GM20431 (cell line): Measurements from ENCODE around the gene MAD1L1.

Experiments
- in situ Hi-C: fragments of 300-500 bp; cut with MseI, MboI; formaldehyde crosslinking; loops from one replicate; pipeline ENCODE4 v1.15.0; 2020; ENCODE audit warnings: low sequenced_read_pairs; ENCODE audit not compliant: unreplicated experiment

MAD1L1 gene

DNA sequence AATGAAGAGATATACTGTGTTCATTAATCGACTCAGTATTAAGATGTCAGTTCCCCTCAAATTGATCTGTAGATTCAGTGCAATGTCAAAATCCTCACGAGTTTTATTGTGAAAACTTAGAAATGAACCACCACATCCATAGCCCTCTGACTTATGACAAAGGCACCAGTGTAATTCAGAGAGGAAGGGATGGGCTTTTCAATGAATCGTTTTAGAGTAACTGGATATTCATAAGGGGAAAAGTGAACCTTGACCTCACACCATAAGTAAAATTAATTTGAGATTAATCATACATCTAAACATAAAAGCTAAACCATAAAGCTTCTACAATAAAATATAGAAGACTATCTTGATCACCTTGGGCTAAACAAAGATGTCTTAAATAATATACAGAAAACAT lies 434.6 kb downstream of the MAD1L1 start:
- in situ Hi-C loops, result no loop called here

DNA sequence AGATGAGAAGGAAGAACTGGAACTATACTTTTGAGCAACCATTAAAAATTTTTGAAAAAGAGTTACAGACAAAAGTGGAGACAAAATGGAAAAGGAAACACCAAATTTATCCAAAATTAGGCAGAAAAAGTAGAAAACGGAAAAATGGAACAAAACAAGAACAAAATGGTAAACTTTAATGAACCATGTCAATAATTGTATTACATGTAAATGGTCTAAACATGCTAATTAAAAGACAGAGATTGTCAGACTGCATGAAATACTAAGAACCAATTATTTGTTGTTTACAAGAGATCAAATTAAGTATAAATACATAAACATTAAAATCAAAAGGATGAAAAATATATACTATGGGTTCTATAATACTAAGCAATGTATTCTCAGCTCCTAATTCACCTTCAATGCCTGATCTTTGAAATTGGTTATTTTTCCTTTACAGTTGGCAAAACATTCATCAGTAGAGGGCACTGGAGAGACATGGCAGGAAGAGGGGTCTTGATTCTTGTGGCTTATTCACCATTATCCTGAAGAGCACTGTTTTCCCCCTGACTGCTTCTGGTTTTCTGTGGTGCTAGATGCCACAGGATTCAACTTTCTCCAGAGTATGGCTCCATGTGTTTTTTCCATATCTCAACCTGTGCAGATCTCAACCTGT lies 437.7 kb downstream of the MAD1L1 start:
- in situ Hi-C loops, result no loop called here

DNA sequence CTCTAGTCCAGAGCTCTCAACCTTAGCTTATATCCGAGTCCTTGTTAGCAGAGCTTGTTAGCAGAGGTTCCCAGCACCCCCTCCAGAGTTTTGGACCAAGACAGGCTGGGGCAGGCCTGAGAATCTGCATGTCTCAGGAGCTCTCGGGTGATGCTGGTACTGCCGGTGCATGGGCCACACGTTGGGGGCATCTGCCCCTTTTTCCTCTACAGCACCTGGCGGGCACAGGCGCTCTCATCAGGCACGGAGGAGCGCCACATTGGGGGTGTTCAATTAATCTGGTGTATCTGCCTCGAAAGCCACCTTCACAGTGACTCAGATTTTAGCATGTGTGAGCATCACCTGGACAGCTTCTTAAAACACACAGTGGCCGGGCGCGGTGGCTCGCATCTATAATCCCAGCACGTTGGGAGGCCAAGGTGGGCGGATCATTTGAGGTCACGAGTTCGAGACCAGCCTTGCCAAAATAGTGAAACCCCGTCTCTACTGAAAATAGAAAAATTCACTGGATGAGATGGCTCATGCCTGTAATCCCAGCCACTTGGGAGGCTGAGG lies 445.0 kb downstream of the MAD1L1 start:
- in situ Hi-C loops, result no loop called here

GRCh38 chr7:1787241-1787640 lies 445.5 kb downstream of the MAD1L1 start:
- in situ Hi-C loops, result no loop called here

DNA sequence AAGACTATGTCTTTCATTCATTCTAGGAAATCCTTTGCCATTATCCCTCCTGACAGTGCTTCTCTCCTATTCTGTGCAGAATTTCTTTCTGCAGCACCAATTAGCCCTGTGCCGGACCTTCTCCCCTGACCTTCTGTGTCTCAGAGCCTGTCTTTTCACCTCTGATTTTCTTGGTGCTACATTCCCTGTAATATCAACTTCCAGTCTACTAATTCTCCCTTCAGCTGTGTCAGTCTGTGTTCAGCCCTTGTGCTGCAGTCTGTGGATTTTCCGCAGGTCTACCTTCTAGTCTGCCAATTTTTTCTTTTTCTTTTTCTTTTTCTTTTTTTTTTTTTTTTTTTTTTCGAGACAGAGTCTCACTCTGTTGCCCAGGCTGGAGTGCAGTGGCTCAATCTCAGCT lies 446.9 kb downstream of the MAD1L1 start:
- in situ Hi-C loops, result no loop called here

DNA sequence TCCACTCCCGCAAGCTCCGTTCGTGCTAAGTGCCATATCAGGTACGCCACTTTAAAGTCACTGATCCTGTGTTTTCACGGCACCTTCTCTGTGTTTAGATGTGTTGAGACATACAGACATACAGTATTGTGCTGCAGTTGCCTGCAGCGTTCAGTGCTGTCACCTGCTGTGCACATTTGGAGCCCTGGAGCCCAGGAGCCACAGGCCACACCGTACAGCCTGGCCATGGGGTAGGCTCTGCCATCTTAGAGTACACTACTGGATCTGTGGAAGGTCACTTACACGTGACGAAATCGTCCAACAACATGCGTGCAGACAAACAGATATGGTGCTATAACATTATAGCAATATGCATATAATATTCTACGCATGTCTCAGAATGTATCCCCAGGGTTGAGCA lies 451.4 kb downstream of the MAD1L1 start:
- in situ Hi-C loops, result no loop called here

- in situ Hi-C loops, result no loop called here
Observed at GRCh38 chr7:1779445-1779844, 453.3 kb downstream of the MAD1L1 start.

DNA sequence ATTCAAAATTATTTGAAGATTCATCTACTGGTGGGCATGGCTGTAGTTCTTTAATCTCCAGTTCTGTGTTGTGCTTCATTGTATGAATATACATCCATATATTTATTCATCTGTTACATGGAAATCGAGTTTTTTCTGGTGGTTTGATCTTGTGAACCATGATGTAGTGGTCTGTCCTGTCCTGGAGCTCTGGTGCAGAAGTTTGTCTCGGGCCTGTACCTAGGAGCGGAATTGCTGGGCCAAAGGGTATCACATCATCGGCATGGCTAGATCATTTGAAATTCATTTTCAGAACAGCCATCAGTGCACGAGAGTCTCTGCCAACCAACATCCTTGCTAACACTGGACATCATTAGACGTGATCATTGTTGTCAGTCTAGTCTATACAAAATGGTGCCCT lies 455.6 kb downstream of the MAD1L1 start:
- in situ Hi-C loops, result no loop called here

DNA sequence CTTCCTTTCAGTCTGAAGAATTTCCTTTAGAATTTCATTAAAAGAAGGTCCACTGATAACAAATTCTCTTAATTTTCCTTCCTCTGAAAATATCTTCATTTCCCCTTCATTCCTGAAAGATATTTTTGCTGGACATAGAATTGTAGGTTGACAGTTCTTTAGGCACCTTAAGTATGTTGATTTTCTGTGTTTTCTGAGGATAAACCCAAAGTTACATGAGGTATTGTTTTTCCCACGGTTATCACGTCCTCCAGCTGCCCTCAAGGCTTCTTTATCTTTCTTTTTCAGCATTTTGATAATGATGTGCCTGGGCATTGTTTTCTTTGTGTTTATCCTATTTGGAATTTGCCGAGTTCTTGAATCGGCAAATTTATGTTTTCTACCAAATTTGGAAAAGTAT lies 457.4 kb downstream of the MAD1L1 start:
- in situ Hi-C loops, result no loop called here

DNA sequence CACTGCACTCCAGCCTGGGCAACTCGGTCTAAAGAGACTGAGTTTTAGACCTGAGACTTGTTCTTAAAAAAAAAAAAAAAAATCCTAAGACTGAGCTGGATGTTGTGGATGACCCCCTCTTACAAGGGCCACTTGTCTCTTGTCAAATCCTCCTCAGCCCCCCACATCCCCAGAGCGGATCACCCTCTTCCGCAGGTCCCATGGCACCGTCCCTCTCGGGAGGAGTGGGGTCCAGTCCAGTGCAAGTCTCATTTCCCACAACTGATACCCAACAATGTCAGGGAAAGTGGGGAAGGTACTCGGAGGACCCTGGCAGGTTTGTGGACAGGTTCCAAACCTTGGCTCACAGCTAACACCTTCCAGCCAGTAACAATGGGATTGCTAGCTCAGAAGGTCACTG lies 462.4 kb downstream of the MAD1L1 start:
- in situ Hi-C loops, result no loop called here

GRCh38 chr7:1769286-1770200 lies 463.2 kb downstream of the MAD1L1 start:
- in situ Hi-C loops, result no loop called here

GRCh38 chr7:1768832-1769231 lies 463.9 kb downstream of the MAD1L1 start:
- in situ Hi-C loops, result no loop called here

DNA sequence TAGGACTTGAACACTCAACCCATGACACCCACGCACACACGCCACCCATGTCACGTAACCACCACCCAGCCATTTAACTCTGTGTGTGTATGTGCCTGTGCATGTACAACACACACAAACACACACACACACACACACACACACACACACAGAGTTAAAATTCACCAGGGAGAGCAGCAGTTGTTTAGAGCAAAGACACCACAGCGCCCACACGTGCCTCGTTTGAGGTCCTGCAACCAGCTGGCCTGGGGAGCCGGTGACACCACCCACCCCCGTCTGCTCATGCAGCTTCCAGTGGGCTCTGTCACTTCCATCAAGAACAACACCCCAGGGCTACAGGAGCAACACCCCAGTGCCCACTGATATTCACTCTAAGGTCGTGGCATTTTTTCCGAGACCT lies 465.2 kb downstream of the MAD1L1 start:
- in situ Hi-C loops, result no loop called here
